GM23338 (cell line): Measurements from ENCODE around the gene CDH20. TPM values are rescaled to one million over a fixed set of nuclear protein-coding genes. Genes with fewer than 3 reads are reported as not detected.

ENCODE experiments used
- ATAC-seq: fragments of 200-7000 bp; cut with Tn5 transposase; 3 replicates; pipeline ENCODE4 v1.9.1; 2020
- DNase-seq: peaks from one replicate; pipeline ENCODE4 v3.0.0-alpha.2; 2015; ENCODE audit warnings: low spot score
- H2AFZ ChIP-seq: fragments of 200-600 bp; sonication (generic); 2 replicates; pipeline ENCODE4 v1.8.0; 2016; ENCODE audit warnings: antibody characterized with exemption, mild to moderate bottlenecking, moderate library complexity
- H3F3A ChIP-seq: fragments of 200-600 bp; sonication (generic); replicated peaks from 2 replicates; pipeline ENCODE4 v1.8.0; 2017; ENCODE audit warnings: antibody characterized with exemption, mixed run types, low read depth
- H3K27ac ChIP-seq: fragments of 200-600 bp; sonication (generic); 2 replicates; pipeline ENCODE4 v1.6.1; 2016; ENCODE audit warnings: low read depth
- H3K27me3 ChIP-seq: fragments of 200-600 bp; sonication (generic); 2 replicates; pipeline ENCODE4 v1.8.0; 2016; ENCODE audit warnings: mild to moderate bottlenecking, mixed run types, moderate library complexity; ENCODE audit not compliant: insufficient read depth
- H3K36me3 ChIP-seq: fragments of 200-600 bp; sonication (generic); 2 replicates; pipeline ENCODE4 v1.8.0; 2016; ENCODE audit warnings: mild to moderate bottlenecking; ENCODE audit not compliant: insufficient read depth
- H3K4me1 ChIP-seq: fragments of 200-600 bp; sonication (generic); 2 replicates; pipeline ENCODE4 v1.8.0; 2016; ENCODE audit warnings: mild to moderate bottlenecking, moderate library complexity; ENCODE audit not compliant: insufficient read depth
- H3K4me2 ChIP-seq: fragments of 200-600 bp; sonication (generic); 2 replicates; pipeline ENCODE4 v1.7.1; 2017; ENCODE audit warnings: mixed run types
- H3K4me3 ChIP-seq: fragments of 200-600 bp; sonication (generic); 2 replicates; pipeline ENCODE4 v1.6.1; 2016; ENCODE audit warnings: mixed run types
- H3K79me2 ChIP-seq: fragments of 200-600 bp; sonication (generic); replicated peaks from 2 replicates; pipeline ENCODE4 v1.8.0; 2017; ENCODE audit warnings: mild to moderate bottlenecking; ENCODE audit not compliant: insufficient read depth
- H3K9me2 ChIP-seq: fragments of 200-600 bp; sonication (generic); 2 replicates; pipeline ENCODE4 v1.8.0; 2017; ENCODE audit not compliant: insufficient read depth
- H4K20me1 ChIP-seq: fragments of 200-600 bp; sonication (generic); replicated peaks from 2 replicates; pipeline ENCODE4 v1.8.0; 2017; ENCODE audit warnings: mild to moderate bottlenecking; ENCODE audit not compliant: insufficient read depth
- H3K27ac Mint-ChIP-seq: 2 replicates; pipeline ENCODE4 v1.8.0; 2020; ENCODE audit warnings: inconsistent platforms, mild to moderate bottlenecking, moderate library complexity, mixed read lengths
- H3K27me3 Mint-ChIP-seq: 3 replicates; pipeline ENCODE4 v1.8.0; 2022; ENCODE audit warnings: low read depth, mild to moderate bottlenecking, moderate library complexity, mixed read lengths, inconsistent platforms; ENCODE audit not compliant: insufficient read depth, poor library complexity
- H3K36me3 Mint-ChIP-seq: 3 replicates; pipeline ENCODE4 v1.8.0; 2021; ENCODE audit warnings: low read depth, mild to moderate bottlenecking, inconsistent platforms, moderate library complexity, mixed read lengths
- H3K4me1 Mint-ChIP-seq: 3 replicates; pipeline ENCODE4 v1.8.0; 2020; ENCODE audit warnings: mild to moderate bottlenecking, inconsistent platforms, mixed read lengths
- H3K4me3 Mint-ChIP-seq: 3 replicates; pipeline ENCODE4 v1.8.0; 2021; ENCODE audit warnings: moderate library complexity, mild to moderate bottlenecking, inconsistent platforms, mixed read lengths
- H3K9me3 Mint-ChIP-seq: 3 replicates; pipeline ENCODE4 v1.8.0; 2020; ENCODE audit warnings: moderate library complexity, mild to moderate bottlenecking, inconsistent platforms, mixed read lengths
- CREB1 ChIP-seq: fragments of 250-450 bp; sonication (Bioruptor Pico); IDR thresholded peaks from 2 replicates; pipeline ENCODE4 v1.5.0; 2020; ENCODE audit warnings: low read depth, mild to moderate bottlenecking, moderate library complexity
- EZH2 ChIP-seq: fragments of 200-600 bp; sonication (generic); IDR thresholded peaks from one replicate; pipeline ENCODE4 v1.8.0; 2017; ENCODE audit warnings: antibody characterized with exemption, mild to moderate bottlenecking, low read depth; ENCODE audit not compliant: unreplicated experiment
- EZH2phosphoT487 ChIP-seq: fragments of 200-600 bp; sonication (generic); IDR thresholded peaks from one replicate; pipeline ENCODE4 v1.8.1; 2018; ENCODE audit warnings: antibody characterized with exemption; ENCODE audit not compliant: unreplicated experiment
- NANOG ChIP-seq: IDR thresholded peaks from 2 replicates; pipeline ENCODE4 v1.6.1; 2016; ENCODE audit warnings: antibody characterized with exemption, borderline replicate concordance
- POLR2AphosphoS5 ChIP-seq: IDR thresholded peaks from 2 replicates; pipeline ENCODE4 v1.6.1; 2016; ENCODE audit warnings: antibody characterized with exemption, low read depth
- REST ChIP-seq: IDR thresholded peaks from one replicate; pipeline ENCODE4 v1.6.1; 2018; ENCODE audit warnings: antibody characterized with exemption; ENCODE audit not compliant: unreplicated experiment
- STAT1 ChIP-seq: IDR thresholded peaks from one replicate; pipeline ENCODE4 v1.6.1; 2016; ENCODE audit warnings: antibody characterized with exemption; ENCODE audit not compliant: unreplicated experiment
- ZNF331 ChIP-seq: fragments of 250-450 bp; sonication (Bioruptor Pico); IDR thresholded peaks from 2 replicates; pipeline ENCODE4 v1.5.0; 2020; ENCODE audit warnings: low read depth, mild to moderate bottlenecking, moderate library complexity
- polyA plus RNA-seq: library from polyadenylated mRNA; unstranded; fragments of >200 nt; fragmentation: Nextera tagmentation; extraction: Ambion mirVana; gene quantifications from 2 replicates; pipeline ENCODE4 v1.2.1, GENCODE V29; 2016
- total RNA-seq: library from RNA; depleted of rRNA; stranded (reverse); fragments of >200 nt; shearing (Covaris generic); gene quantifications from 2 replicates; pipeline ENCODE4 v1.2.3, GENCODE V29; 2014

CDH20 gene
- total and polyA plus RNA-seq, 2 experiments from 2014 or later = 1.0 TPM; not detected in 1

DNA sequence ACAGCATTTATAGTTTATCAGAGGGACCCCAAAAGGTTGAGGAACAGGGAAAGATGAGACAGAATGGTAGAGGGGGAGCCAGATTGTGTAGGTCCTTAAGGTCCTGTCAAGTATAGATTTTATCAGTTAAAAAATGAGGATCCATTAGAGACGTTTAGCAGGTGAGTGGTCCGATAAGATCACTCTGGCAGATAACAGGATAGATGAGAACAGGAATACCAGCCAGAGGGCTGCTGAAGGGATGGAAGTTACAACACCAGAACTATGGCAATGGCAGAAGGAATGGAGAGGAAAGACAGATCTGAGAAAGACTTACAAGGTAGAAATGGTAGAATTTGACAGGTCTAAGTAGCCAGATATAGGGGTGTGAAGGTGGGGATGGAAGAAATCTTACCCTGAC, 141.7 kb downstream of the CDH20 start (continued):
- no peak for TF ChIP-seq REST
- TF ChIP-seq NANOG = no peak
- no peak for TF ChIP-seq EZH2phosphoT487
- TF ChIP-seq CREB1 (CRISPR knock-in tag) = no peak
- TF ChIP-seq POLR2AphosphoS5 = no peak

- H2AFZ ChIP-seq = no peak overlapping the region
- H3K79me2 ChIP-seq = no peaks in the 10 kb centered on the region
- Mint-ChIP-seq H3K27ac (no peak overlapping the region), H3K36me3 (no peaks in the 10 kb centered on the region), H3K27me3 (peaks cover 3% of the 10 kb centered on the region), H3K9me3 (no peaks in the 10 kb centered on the region), H3K4me1 (0 out of 3 replicates have a peak, but pooled peaks cover 2% of the 10 kb centered on the region), H3K4me3 (no peak overlapping the region)
- DNase-seq (no peak), ATAC-seq (no peak)
- H4K20me1 ChIP-seq = no peaks in the 10 kb centered on the region
- peaks cover 13% of the 10 kb centered on the region; the same call in 1 of the 2 replicates for H3K4me1 ChIP-seq
- H3K27me3 ChIP-seq = no peaks in the 10 kb centered on the region
- H3K4me2 ChIP-seq = no peak overlapping the region
- H3K4me3 ChIP-seq = no peak overlapping the region
- TF ChIP-seq NANOG = no peak
- TF ChIP-seq REST = no peak
- no peak for TF ChIP-seq EZH2phosphoT487
- no peak for TF ChIP-seq STAT1
- TF ChIP-seq POLR2AphosphoS5 = no peak
- TF ChIP-seq EZH2 = no peak
- TF ChIP-seq CREB1 (CRISPR knock-in tag) = no peak
- no peak for TF ChIP-seq ZNF331 (CRISPR knock-in tag)
- H3K27ac ChIP-seq = no peak overlapping the region
- H3K9me2 ChIP-seq = no peaks in the 10 kb centered on the region
- H3K36me3 ChIP-seq = no peaks in the 10 kb centered on the region
- no peaks in the 10 kb centered on the region for H3F3A ChIP-seq
These were observed 142.7 kb downstream of the CDH20 start for GRCh38 chr18:61475931-61476330.
